Measurements from ENCODE around the gene GRIP2.

The GRIP2 gene

GRCh38 chr3:14444380-14444779 lies 95.8 kb downstream of the GRIP2 start:
- no peaks in the 10 kb centered on the region for H3K9me3 ChIP-seq
- H3K4me1 ChIP-seq, result peaks cover 0 to 19% (median 8%) of the 10 kb centered on the region in 4 donors
- no peak overlapping the region for H3K27ac ChIP-seq
- H3K36me3 ChIP-seq, result peaks cover 23 to 56% (median 35%) of the 10 kb centered on the region in 3 donors
- TF ChIP-seq, protein P1, sequence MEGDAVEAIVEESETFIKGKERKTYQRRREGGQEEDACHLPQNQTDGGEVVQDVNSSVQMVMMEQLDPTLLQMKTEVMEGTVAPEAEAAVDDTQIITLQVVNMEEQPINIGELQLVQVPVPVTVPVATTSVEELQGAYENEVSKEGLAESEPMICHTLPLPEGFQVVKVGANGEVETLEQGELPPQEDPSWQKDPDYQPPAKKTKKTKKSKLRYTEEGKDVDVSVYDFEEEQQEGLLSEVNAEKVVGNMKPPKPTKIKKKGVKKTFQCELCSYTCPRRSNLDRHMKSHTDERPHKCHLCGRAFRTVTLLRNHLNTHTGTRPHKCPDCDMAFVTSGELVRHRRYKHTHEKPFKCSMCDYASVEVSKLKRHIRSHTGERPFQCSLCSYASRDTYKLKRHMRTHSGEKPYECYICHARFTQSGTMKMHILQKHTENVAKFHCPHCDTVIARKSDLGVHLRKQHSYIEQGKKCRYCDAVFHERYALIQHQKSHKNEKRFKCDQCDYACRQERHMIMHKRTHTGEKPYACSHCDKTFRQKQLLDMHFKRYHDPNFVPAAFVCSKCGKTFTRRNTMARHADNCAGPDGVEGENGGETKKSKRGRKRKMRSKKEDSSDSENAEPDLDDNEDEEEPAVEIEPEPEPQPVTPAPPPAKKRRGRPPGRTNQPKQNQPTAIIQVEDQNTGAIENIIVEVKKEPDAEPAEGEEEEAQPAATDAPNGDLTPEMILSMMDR (IDR thresholded peaks at IDR 0.05), result no peak
- intact Hi-C loops (cut with DNase I; ENCODE audit: low total_unique reads), result no loop called here
- no peaks in the 10 kb centered on the region for H3K27me3 ChIP-seq
- no peak for DNase-seq
- no peak overlapping the region for H3K4me3 ChIP-seq

DNA sequence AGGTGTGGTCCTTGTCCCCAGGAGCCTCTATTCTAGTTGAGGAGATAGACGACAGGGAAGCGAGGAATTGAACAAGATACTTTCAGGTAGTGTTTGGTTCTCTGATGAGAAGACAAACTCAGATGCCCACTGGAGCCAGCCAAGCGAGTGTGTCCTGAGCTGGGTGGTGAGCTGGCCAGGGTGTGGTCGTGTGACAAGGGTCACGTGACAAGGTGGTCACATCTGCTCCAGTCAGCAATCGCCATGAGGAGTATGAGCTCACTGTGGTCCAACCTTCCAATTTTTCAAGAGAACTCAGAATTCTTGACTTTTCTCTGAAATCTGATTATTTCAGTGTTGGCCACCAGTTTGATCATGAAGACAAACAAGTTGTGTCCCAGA lies 98.2 kb downstream of the GRIP2 start:
- no peak overlapping the region for H3K4me3 ChIP-seq
- intact Hi-C loops (cut with DNase I; ENCODE audit: low total_unique reads), result no loop called here
- TF ChIP-seq, protein P1 (IDR thresholded peaks at IDR 0.05), result no peak
- H3K9me3 ChIP-seq, result no peaks in the 10 kb centered on the region
- peaks cover 16 to 33% (median 16%) of the 10 kb centered on the region in 3 donors for H3K36me3 ChIP-seq
- peaks cover 0 to 27% (median 16%) of the 10 kb centered on the region in 4 donors for H3K4me1 ChIP-seq
- no peaks in the 10 kb centered on the region for H3K27me3 ChIP-seq
- no peak overlapping the region for H3K27ac ChIP-seq
- no peak for DNase-seq

- H3K27ac ChIP-seq, result no peak overlapping the region
Observed at GRCh38 chr3:14441240-14441919, 98.8 kb downstream of the GRIP2 start.

DNA sequence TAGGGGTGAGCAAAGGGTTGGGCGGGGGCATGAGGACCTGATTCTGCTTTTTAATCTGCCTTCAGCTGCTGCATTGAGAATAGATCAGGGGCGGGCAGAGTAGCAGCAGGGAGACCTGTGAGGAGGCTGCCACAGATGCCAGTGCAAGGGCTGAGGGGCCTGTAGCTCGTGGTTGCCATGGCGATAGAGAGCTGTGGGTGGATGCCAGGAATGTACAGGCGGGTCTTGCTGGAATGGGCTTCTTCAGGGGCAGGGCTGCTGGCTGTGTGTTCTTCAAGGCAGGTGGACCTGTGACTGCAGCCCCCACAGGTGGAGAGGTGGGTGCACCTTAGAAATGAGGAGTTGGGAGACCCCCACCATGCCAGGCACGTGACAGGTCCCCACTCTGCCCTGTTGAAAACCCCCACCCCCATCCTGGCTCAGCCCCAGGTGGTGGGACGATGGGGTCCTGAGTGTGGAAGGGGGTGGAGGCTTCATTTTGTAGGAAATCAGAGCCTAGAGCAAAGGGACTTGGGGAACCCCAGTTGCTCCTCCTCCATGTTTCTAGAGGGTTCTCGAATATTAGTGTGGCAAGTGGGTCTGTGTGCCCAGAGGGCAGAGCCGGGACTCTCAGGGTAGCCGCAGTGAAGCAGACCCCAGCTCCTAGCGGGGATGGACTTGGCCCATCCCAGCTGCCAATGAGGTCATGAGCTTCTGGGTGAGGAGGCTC lies 99.5 kb downstream of the GRIP2 start:
- H3K4me3 ChIP-seq, result no peak overlapping the region
- intact Hi-C loops (cut with DNase I; ENCODE audit: low total_unique reads), result no loop called here
- no peaks in the 10 kb centered on the region for H3K9me3 ChIP-seq
- peaks cover 0 to 28% (median 16%) of the 10 kb centered on the region in 4 donors for H3K4me1 ChIP-seq
- DNase-seq, result no peak
- no peaks in the 10 kb centered on the region for H3K27me3 ChIP-seq
- H3K36me3 ChIP-seq, result peaks cover 3 to 21% (median 3%) of the 10 kb centered on the region in 3 donors
- TF ChIP-seq, protein P1 (IDR thresholded peaks at IDR 0.05), result no peak
- H3K27ac ChIP-seq, result no peak overlapping the region

More at GRCh38 chr3:14441240-14441919, 98.8 kb downstream of the GRIP2 start:
- intact Hi-C loops (cut with DNase I; ENCODE audit: low total_unique reads), result no loop called here
- Histone ChIP-seq H3K4me3 (no peak overlapping the region), H3K4me1 (peaks cover 0 to 27% (median 16%) of the 10 kb centered on the region in 4 donors), H3K36me3 (peaks cover 10 to 28% (median 10%) of the 10 kb centered on the region in 3 donors), H3K27me3 (no peaks in the 10 kb centered on the region), H3K9me3 (no peaks in the 10 kb centered on the region)
- TF ChIP-seq, protein P1 (IDR thresholded peaks at IDR 0.05), result no peak
- no peak for DNase-seq

- intact Hi-C loops (cut with DNase I; ENCODE audit: low total_unique reads), result no loop called here
- Histone ChIP-seq H3K27ac (no peak overlapping the region), H3K4me1 (peaks cover 0 to 34% (median 18%) of the 10 kb centered on the region in 4 donors), H3K27me3 (no peaks in the 10 kb centered on the region), H3K36me3 (peaks cover 0 to 16% (median 0%) of the 10 kb centered on the region in 3 donors), H3K4me3 (no peak overlapping the region), H3K9me3 (no peaks in the 10 kb centered on the region)
- TF ChIP-seq, protein P1 (IDR thresholded peaks at IDR 0.05), result no peak
- no peak for DNase-seq
Observed at GRCh38 chr3:14440168-14440518, 100.0 kb downstream of the GRIP2 start.

Data from tibial artery (tissue), 4 donors.